Hepatocyte (in vitro differentiated cells): ENCODE measurements around the gene USO1. TPM values are rescaled to one million over a fixed set of nuclear protein-coding genes. Genes with fewer than 3 reads are reported as not detected.
"Not testable (repeated sequence)": the region's sequence is repeated elsewhere in the genome, so short reads cannot be mapped to it uniquely, and the experiment has no call there.

Source experiments
- DNase-seq: peaks from one replicate; pipeline ENCODE4 v3.0.0-alpha.2; 2016; ENCODE audit warnings: low spot score
- H2AFZ ChIP-seq: fragments of 200-600 bp; sonication (generic); 2 replicates; pipeline ENCODE4 v1.6.0; 2016; ENCODE audit warnings: antibody characterized with exemption, mild to moderate bottlenecking
- H3K27ac ChIP-seq: fragments of 200-600 bp; sonication (generic); 2 replicates; pipeline ENCODE4 v1.5.1; 2016; ENCODE audit warnings: mild to moderate bottlenecking
- H3K27me3 ChIP-seq: fragments of 200-600 bp; sonication (generic); 2 replicates; pipeline ENCODE4 v1.6.1; 2016
- H3K36me3 ChIP-seq: fragments of 200-600 bp; sonication (generic); replicated peaks from 2 replicates; pipeline ENCODE4 v1.5.1; 2016; ENCODE audit warnings: low read depth; ENCODE audit not compliant: insufficient read depth
- H3K4me1 ChIP-seq: fragments of 200-600 bp; sonication (generic); 2 replicates; pipeline ENCODE4 v1.5.1; 2016; ENCODE audit warnings: mild to moderate bottlenecking, moderate library complexity; ENCODE audit not compliant: insufficient read depth
- H3K4me2 ChIP-seq: fragments of 200-600 bp; sonication (generic); 2 replicates; pipeline ENCODE4 v1.6.0; 2016
- H3K4me3 ChIP-seq: fragments of 200-600 bp; sonication (generic); 2 replicates; pipeline ENCODE4 v1.5.1; 2016; ENCODE audit warnings: mild to moderate bottlenecking
- H3K79me2 ChIP-seq: fragments of 200-600 bp; sonication (generic); 2 replicates; pipeline ENCODE4 v1.6.0; 2017; ENCODE audit warnings: mild to moderate bottlenecking
- H3K9me2 ChIP-seq: fragments of 200-600 bp; sonication (generic); replicated peaks from 2 replicates; pipeline ENCODE4 v1.6.0; 2017; ENCODE audit warnings: mild to moderate bottlenecking; ENCODE audit not compliant: insufficient read depth
- H3K9me3 ChIP-seq: fragments of 200-600 bp; sonication (generic); 2 replicates; pipeline ENCODE4 v1.5.1; 2016; ENCODE audit warnings: low read depth, mild to moderate bottlenecking
- H4K20me1 ChIP-seq: fragments of 200-600 bp; sonication (generic); 2 replicates; pipeline ENCODE4 v1.6.0; 2016; ENCODE audit warnings: mild to moderate bottlenecking; ENCODE audit not compliant: insufficient read depth, poor library complexity, severe bottlenecking
- EZH2 ChIP-seq: fragments of 200-600 bp; sonication (generic); IDR thresholded peaks from 2 replicates; pipeline ENCODE4 v1.6.1; 2016; ENCODE audit warnings: antibody characterized with exemption, mild to moderate bottlenecking, borderline replicate concordance
- EZH2phosphoT487 ChIP-seq: fragments of 200-600 bp; sonication (generic); IDR thresholded peaks from one replicate; pipeline ENCODE4 v1.6.1; 2018; ENCODE audit warnings: antibody characterized with exemption, mild to moderate bottlenecking, low read depth, moderate library complexity; ENCODE audit not compliant: unreplicated experiment, severe bottlenecking
- WGBS: methylation state at CpG from one replicate; pipeline ENCODE4 v1.1.6; 2016; ENCODE audit warnings: low lambda C conversion rate; ENCODE audit errors: missing lambda C conversion rate; 5-methylcytosine and 5-hydroxymethylcytosine counted together
- polyA plus RNA-seq: library from polyadenylated mRNA; unstranded; fragments of >200 nt; fragmentation: Nextera tagmentation; extraction: Ambion mirVana; gene quantifications from 2 replicates; pipeline ENCODE4 v1.2.1, GENCODE V29; 2016
- total RNA-seq: library from RNA; depleted of rRNA; stranded (reverse); fragments of >200 nt; gene quantifications from 2 replicates; pipeline ENCODE4 v1.2.3, GENCODE V29; 2014
- TF ChIP-seq, protein P1 (sequence below): fragments of 200-600 bp; sonication (generic); IDR thresholded peaks from 2 replicates; pipeline ENCODE4 v1.5.1; 2016; ENCODE audit warnings: antibody characterized with exemption, mild to moderate bottlenecking; ENCODE audit not compliant: poor library complexity

Gene USO1
- total and polyA plus RNA-seq, 2 experiments from 2014 or later: 50.4 to 113 TPM

DNA sequence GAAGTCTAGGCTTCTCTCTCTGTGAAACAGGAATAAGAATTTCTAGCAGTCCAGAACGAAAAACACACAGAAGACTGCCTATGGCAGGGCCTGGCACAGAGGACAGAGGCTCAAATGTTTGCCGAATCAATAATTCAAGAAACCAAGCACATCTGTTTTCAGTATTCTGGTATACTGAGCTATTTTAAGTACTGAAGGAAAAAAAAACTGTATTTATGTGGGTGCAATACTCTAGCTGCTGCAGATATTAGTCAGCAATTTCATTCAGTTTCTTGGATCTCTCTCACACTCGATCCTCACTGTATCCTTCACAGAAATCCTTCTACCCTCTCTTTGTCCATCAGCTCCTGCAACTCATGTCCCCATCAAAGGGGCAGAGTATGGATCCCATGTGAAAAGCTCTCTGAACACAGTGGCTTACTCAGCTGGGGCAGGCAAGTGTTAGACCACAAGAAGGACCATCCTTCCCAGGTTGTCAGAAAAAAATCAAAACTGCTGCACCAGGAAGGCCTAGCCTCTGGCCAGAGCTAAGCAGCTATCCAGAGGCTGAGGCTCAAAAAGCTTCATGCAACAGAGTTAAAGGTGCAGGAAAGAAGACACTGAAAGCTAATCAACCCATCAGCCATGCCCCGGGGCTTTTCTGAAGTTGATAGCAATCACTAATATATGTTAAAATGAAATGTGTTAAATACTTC, 9.1 kb upstream of the USO1 start:
- H3K27me3 ChIP-seq: no peaks in the 10 kb centered on the region
- H3K4me3 ChIP-seq: no peak overlapping the region
- H3K79me2 ChIP-seq: peaks cover 18% of the 10 kb centered on the region
- WGBS: 73% methylated on average over 4 of the region's 4 CpGs
- H3K36me3 ChIP-seq: no peaks in the 10 kb centered on the region
- no peaks in the 10 kb centered on the region for H4K20me1 ChIP-seq
- H3K9me2 ChIP-seq: no peaks in the 10 kb centered on the region
- H3K4me1 ChIP-seq: peaks cover 13% of the 10 kb centered on the region
- DNase-seq: no peak
- peak overlapping the region; percentile 27 for H3K4me2 ChIP-seq
- no peak overlapping the region for H2AFZ ChIP-seq
- H3K27ac ChIP-seq: peak overlapping the region; percentile 44
- no peaks in the 10 kb centered on the region for H3K9me3 ChIP-seq
- TF ChIP-seq EZH2: no peak
- TF ChIP-seq, protein P1, sequence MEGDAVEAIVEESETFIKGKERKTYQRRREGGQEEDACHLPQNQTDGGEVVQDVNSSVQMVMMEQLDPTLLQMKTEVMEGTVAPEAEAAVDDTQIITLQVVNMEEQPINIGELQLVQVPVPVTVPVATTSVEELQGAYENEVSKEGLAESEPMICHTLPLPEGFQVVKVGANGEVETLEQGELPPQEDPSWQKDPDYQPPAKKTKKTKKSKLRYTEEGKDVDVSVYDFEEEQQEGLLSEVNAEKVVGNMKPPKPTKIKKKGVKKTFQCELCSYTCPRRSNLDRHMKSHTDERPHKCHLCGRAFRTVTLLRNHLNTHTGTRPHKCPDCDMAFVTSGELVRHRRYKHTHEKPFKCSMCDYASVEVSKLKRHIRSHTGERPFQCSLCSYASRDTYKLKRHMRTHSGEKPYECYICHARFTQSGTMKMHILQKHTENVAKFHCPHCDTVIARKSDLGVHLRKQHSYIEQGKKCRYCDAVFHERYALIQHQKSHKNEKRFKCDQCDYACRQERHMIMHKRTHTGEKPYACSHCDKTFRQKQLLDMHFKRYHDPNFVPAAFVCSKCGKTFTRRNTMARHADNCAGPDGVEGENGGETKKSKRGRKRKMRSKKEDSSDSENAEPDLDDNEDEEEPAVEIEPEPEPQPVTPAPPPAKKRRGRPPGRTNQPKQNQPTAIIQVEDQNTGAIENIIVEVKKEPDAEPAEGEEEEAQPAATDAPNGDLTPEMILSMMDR: no peak
- TF ChIP-seq EZH2phosphoT487: no peak

DNA sequence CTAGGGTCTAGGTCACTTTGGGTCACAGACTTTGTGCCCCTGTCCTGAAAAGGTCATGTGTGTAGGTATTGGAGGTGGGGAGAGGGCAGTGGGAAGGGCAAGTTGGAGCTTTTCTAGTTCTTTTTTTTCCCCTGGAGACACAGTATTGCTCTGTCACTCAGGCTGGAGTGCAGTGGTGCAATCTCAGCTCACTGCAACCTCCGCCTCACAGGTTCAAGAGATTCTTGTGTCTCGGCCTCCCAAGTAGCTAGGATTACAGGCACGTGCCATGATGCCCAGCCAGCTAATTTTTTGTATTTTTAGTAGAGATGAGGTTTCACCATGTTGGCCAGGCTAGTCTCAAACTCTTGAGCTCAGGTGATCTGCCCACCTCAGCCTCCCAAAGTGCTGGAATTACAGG, 8.3 kb upstream of the USO1 start:
- not testable (repeated sequence) for DNase-seq, H3K27ac ChIP-seq, H3K36me3 ChIP-seq, H3K9me2 ChIP-seq, H3K27me3 ChIP-seq, H2AFZ ChIP-seq, H3K9me3 ChIP-seq, H3K4me3 ChIP-seq, H3K4me2 ChIP-seq, H4K20me1 ChIP-seq
- Histone ChIP-seq H3K4me1 (peaks cover 13% of the 10 kb centered on the region), H3K79me2 (peaks cover 25% of the 10 kb centered on the region)
- 92% methylated on average over 3 of the region's 3 CpGs for WGBS

DNA sequence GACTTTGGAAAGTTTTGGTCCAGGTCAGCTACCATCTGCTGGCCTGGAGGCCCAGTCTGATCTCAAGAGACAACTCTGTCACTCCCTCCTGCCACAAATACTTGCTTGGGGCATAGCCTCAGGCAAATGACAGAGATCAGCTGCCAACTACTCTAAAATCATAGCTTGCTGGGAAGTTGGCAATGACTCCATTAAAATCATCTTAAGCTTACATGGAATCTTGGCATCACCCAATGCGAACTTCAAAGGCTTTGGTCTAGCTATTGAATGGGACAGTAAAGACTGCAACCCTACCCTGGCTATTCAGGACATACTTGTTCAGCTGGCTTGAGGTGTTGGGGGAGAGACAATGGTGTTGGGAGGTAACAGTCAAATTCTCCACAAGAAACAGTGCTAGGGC, 7.0 kb upstream of the USO1 start:
- H3K36me3 ChIP-seq: no peaks in the 10 kb centered on the region
- H3K4me1 ChIP-seq: peaks cover 16% of the 10 kb centered on the region
- H2AFZ ChIP-seq: no peak overlapping the region
- H3K4me2 ChIP-seq: no peak overlapping the region
- no peaks in the 10 kb centered on the region for H3K9me3 ChIP-seq
- no peaks in the 10 kb centered on the region for H4K20me1 ChIP-seq
- no peak for DNase-seq
- no peaks in the 10 kb centered on the region for H3K27me3 ChIP-seq
- 92% methylated on average over 1 of the region's 1 CpG for WGBS
- no peak for TF ChIP-seq EZH2phosphoT487
- TF ChIP-seq EZH2: no peak
- TF ChIP-seq, protein P1: no peak
- no peak overlapping the region for H3K27ac ChIP-seq
- H3K4me3 ChIP-seq: no peak overlapping the region
- peaks cover 32% of the 10 kb centered on the region for H3K79me2 ChIP-seq
- H3K9me2 ChIP-seq: no peaks in the 10 kb centered on the region

GRCh38 chr4:75718529-75718928, 5.8 kb upstream of the USO1 start:
- Histone ChIP-seq H3K4me1 (peaks cover 25% of the 10 kb centered on the region), H3K4me3 (no peak overlapping the region)

More at GRCh38 chr4:75718529-75718928, 5.8 kb upstream of the USO1 start:
- no peak for DNase-seq
- Histone ChIP-seq H3K9me2 (no peaks in the 10 kb centered on the region), H3K27ac (no peak overlapping the region), H3K79me2 (peaks cover 33% of the 10 kb centered on the region), H3K36me3 (no peaks in the 10 kb centered on the region), H3K27me3 (no peaks in the 10 kb centered on the region), H3K9me3 (no peaks in the 10 kb centered on the region), H3K4me2 (no peak overlapping the region), H2AFZ (no peak overlapping the region), H4K20me1 (no peaks in the 10 kb centered on the region)
- WGBS: 90% methylated on average over 2 of the region's 2 CpGs
- TF ChIP-seq, protein P1: no peak
- TF ChIP-seq EZH2: no peak
- TF ChIP-seq EZH2phosphoT487: no peak
